ENCODE data around the gene PDLIM7. TPM values are rescaled to one million over a fixed set of nuclear protein-coding genes. Genes with fewer than 3 reads are reported as not detected.
A peak's percentile ranks its signal among the peaks of the same experiment; 100 is the strongest.

The PDLIM7 gene
- total and polyA plus RNA-seq, 7 donors: 7.2 to 923 (median 274) TPM

- Histone ChIP-seq H3K27ac (no peak overlapping the region), H3K4me1 (peaks cover 0 to 37% (median 26%) of the 10 kb centered on the region in 4 donors), H3K27me3 (no peaks in the 10 kb centered on the region), H3K9me3 (no peaks in the 10 kb centered on the region), H3K4me3 (no peak overlapping the region), H3K36me3 (peaks cover 3 to 37% (median 16%) of the 10 kb centered on the region in 4 donors)
- intact Hi-C loops (cut with DNase I): no loop called here
- DNase-seq: no peak
- TF ChIP-seq EP300 (IDR thresholded peaks at IDR 0.05) (no peak), CTCF (IDR thresholded peaks at IDR 0.05) (no peak), POLR2AphosphoS5 (IDR thresholded peaks at IDR 0.05) (peak in 1 of 4 donors; percentile 4), POLR2A (IDR thresholded peaks at IDR 0.05) (no peak)
- 95 to 96% methylated on average over 28 of the region's 28 CpGs for WGBS, 2 donors
Observed at GRCh38 chr5:177459819-177460628, 37.4 kb downstream of the PDLIM7 start.

GRCh38 chr5:177459357-177459756, 38.0 kb downstream of the PDLIM7 start:
- H3K27me3 ChIP-seq: no peaks in the 10 kb centered on the region
- peaks cover 0 to 44% (median 31%) of the 10 kb centered on the region in 4 donors for H3K4me1 ChIP-seq
- TF ChIP-seq EP300 (IDR thresholded peaks at IDR 0.05): no peak
- no peak for TF ChIP-seq POLR2AphosphoS5 (IDR thresholded peaks at IDR 0.05)
- TF ChIP-seq CTCF (IDR thresholded peaks at IDR 0.05): no peak
- TF ChIP-seq POLR2A (IDR thresholded peaks at IDR 0.05): no peak
- peaks cover 0 to 35% (median 16%) of the 10 kb centered on the region in 4 donors for H3K36me3 ChIP-seq
- H3K9me3 ChIP-seq: no peaks in the 10 kb centered on the region
- 90 to 92% methylated on average over 11 of the region's 11 CpGs for WGBS, 2 donors
- no peak overlapping the region for H3K27ac ChIP-seq
- no peak for DNase-seq
- intact Hi-C loops (cut with DNase I): no loop called here
- H3K4me3 ChIP-seq: no peak overlapping the region

- no peaks in the 10 kb centered on the region for H3K27me3 ChIP-seq
- TF ChIP-seq POLR2AphosphoS5 (IDR thresholded peaks at IDR 0.05): no peak
- no peak for TF ChIP-seq EP300 (IDR thresholded peaks at IDR 0.05)
- no peak for TF ChIP-seq POLR2A (IDR thresholded peaks at IDR 0.05)
- no peak for TF ChIP-seq CTCF (IDR thresholded peaks at IDR 0.05)
- WGBS, 2 donors: 92 to 93% methylated on average over 14 of the region's 14 CpGs
- no peak overlapping the region for H3K27ac ChIP-seq
- H3K9me3 ChIP-seq: no peaks in the 10 kb centered on the region
- intact Hi-C loops (cut with DNase I): no loop called here
- H3K36me3 ChIP-seq: peaks cover 0 to 35% (median 16%) of the 10 kb centered on the region in 4 donors
- H3K4me3 ChIP-seq: no peak overlapping the region
- peaks cover 0 to 48% (median 35%) of the 10 kb centered on the region in 4 donors for H3K4me1 ChIP-seq
- DNase-seq: peak; percentile 73
Observed at GRCh38 chr5:177458912-177459350, 38.5 kb downstream of the PDLIM7 start.

- TF ChIP-seq EP300 (IDR thresholded peaks at IDR 0.05): no peak
- TF ChIP-seq POLR2AphosphoS5 (IDR thresholded peaks at IDR 0.05): no peak
- TF ChIP-seq CTCF (IDR thresholded peaks at IDR 0.05): peak in 1 of 4 experiments; percentile 1
- Histone ChIP-seq H3K9me3 (no peaks in the 10 kb centered on the region), H3K27me3 (peaks cover 0 to 4% (median 0%) of the 10 kb centered on the region in 3 donors), H3K4me1 (peaks cover 0 to 55% (median 40%) of the 10 kb centered on the region in 4 donors), H3K4me3 (no peak overlapping the region), H3K27ac (peak overlapping the region; percentile 45 to 82 (median 75)), H3K36me3 (peaks cover 0 to 35% (median 16%) of the 10 kb centered on the region in 4 donors)
- intact Hi-C loops (cut with DNase I): loop anchor here (2.0 kb wide), 1 partner anchor 15 kb away; the partner anchor contains the start of gene DBN1
- peak; percentile 69 for DNase-seq
- 88 to 90% methylated on average over 20 of the region's 20 CpGs for WGBS, 2 donors
Observed at GRCh38 chr5:177457852-177458681, 39.3 kb downstream of the PDLIM7 start.
